Measurements from ENCODE around the gene SLAIN2. TPM values are rescaled to one million over a fixed set of nuclear protein-coding genes. Genes with fewer than 3 reads are reported as not detected.

SLAIN2 gene
- total RNA-seq, 1 donor from 2014 or later = 54.6 TPM

DNA sequence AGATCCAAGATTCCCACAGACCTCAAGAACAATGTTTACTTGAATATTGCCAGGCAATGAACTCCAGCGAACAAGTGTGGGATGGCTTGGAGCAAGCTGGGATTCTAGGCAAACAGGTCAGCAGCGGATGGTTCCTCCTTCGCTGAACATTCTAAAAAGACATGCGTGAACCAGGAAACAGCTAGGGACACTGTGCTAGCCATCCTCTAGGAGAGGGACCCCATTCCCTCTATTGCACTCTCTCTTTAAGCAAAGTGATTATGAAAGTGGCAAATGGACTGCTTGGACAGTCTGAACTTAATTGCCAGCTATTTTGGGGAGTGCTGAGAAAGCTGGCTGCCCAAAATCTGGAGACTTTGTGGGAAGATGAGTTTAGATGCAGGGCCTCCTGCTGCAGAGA lies 41.8 kb upstream of the SLAIN2 start:
- no peaks in the 10 kb centered on the region for H3K36me3 Mint-ChIP-seq (ENCODE audit: low read depth, unreplicated experiment)
- TF ChIP-seq, protein P1, sequence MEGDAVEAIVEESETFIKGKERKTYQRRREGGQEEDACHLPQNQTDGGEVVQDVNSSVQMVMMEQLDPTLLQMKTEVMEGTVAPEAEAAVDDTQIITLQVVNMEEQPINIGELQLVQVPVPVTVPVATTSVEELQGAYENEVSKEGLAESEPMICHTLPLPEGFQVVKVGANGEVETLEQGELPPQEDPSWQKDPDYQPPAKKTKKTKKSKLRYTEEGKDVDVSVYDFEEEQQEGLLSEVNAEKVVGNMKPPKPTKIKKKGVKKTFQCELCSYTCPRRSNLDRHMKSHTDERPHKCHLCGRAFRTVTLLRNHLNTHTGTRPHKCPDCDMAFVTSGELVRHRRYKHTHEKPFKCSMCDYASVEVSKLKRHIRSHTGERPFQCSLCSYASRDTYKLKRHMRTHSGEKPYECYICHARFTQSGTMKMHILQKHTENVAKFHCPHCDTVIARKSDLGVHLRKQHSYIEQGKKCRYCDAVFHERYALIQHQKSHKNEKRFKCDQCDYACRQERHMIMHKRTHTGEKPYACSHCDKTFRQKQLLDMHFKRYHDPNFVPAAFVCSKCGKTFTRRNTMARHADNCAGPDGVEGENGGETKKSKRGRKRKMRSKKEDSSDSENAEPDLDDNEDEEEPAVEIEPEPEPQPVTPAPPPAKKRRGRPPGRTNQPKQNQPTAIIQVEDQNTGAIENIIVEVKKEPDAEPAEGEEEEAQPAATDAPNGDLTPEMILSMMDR (IDR thresholded peaks at IDR 0.05; ENCODE audit: unreplicated experiment) = no peak
- no peak overlapping the region for H3K27ac Mint-ChIP-seq (ENCODE audit: unreplicated experiment)
- H3K27me3 Mint-ChIP-seq (ENCODE audit: unreplicated experiment) = peaks cover 1% of the 10 kb centered on the region
- H3K9me3 Mint-ChIP-seq (ENCODE audit: unreplicated experiment) = no peaks in the 10 kb centered on the region
- H3K4me1 Mint-ChIP-seq (ENCODE audit: unreplicated experiment) = no peaks in the 10 kb centered on the region
- no peak overlapping the region for H3K4me3 Mint-ChIP-seq (ENCODE audit: unreplicated experiment)
- no peak for DNase-seq (ENCODE audit: low spot score)

DNA sequence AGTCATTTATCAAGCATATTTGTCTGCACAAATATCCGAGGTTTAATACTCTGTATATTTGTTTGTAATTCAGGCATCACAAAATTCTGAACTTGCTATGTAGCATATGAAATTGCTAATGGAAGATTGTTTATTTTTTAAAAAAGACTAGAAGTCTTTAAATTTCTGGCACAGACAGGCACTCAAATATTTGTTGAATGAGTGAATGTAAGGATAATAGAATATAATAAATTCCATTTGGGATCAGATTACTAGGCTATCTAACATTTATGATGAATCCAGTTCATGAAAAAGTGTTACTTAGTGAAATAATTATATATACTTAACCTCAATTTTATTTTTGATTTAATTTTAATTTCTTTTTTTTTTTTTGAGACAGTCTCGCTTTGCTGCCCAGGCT lies 41.3 kb upstream of the SLAIN2 start:
- DNase-seq (ENCODE audit: low spot score) = no peak
- H3K4me3 Mint-ChIP-seq (ENCODE audit: unreplicated experiment) = no peak overlapping the region
- TF ChIP-seq, protein P1 (IDR thresholded peaks at IDR 0.05; ENCODE audit: unreplicated experiment) = no peak
- H3K4me1 Mint-ChIP-seq (ENCODE audit: unreplicated experiment) = no peaks in the 10 kb centered on the region
- no peak overlapping the region for H3K27ac Mint-ChIP-seq (ENCODE audit: unreplicated experiment)
- H3K36me3 Mint-ChIP-seq (ENCODE audit: low read depth, unreplicated experiment) = no peaks in the 10 kb centered on the region
- no peaks in the 10 kb centered on the region for H3K9me3 Mint-ChIP-seq (ENCODE audit: unreplicated experiment)
- H3K27me3 Mint-ChIP-seq (ENCODE audit: unreplicated experiment) = peaks cover 1% of the 10 kb centered on the region

DNA sequence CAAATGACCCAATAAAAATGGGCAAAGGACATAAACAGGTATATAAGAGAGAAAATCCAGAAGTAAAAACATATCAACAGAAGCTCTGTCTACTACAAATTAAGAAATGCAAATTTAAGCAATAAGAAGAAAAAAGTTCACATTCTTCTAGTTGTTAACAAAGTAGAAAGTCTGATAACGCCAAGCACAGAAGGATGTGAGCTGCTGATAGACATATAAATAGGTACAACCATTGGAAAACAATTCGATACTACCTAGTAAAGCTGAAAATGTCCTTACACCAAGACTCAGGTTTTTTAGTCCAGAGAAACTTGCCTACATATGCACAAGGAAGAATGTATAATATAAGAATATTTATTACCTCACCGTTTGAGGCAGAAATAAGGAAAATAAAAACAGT lies 35.8 kb upstream of the SLAIN2 start:
- no peaks in the 10 kb centered on the region for H3K36me3 Mint-ChIP-seq (ENCODE audit: low read depth, unreplicated experiment)
- H3K27ac Mint-ChIP-seq (ENCODE audit: unreplicated experiment) = no peak overlapping the region
- H3K27me3 Mint-ChIP-seq (ENCODE audit: unreplicated experiment) = peaks cover 1% of the 10 kb centered on the region
- H3K4me1 Mint-ChIP-seq (ENCODE audit: unreplicated experiment) = no peaks in the 10 kb centered on the region
- TF ChIP-seq, protein P1 (IDR thresholded peaks at IDR 0.05; ENCODE audit: unreplicated experiment) = no peak
- no peak overlapping the region for H3K4me3 Mint-ChIP-seq (ENCODE audit: unreplicated experiment)
- H3K9me3 Mint-ChIP-seq (ENCODE audit: unreplicated experiment) = no peaks in the 10 kb centered on the region
- DNase-seq (ENCODE audit: low spot score) = no peak

DNA sequence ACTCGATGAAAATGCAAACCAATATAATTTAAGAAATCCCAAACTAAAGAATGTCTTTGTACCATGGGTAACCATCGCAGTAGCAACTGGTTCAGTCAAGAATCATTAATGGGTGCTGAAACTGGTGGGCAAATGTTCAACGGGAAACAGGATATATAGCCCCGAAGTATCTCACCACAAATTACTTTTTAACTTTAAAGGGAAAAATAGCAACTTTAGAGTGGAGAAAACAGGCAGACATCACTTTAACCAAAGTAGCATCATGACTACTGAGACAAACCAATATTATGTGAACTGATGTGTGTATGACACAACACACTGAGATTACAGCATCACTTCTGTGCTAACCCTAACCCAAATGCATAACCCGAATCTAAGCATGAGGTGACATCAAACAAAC lies 33.8 kb upstream of the SLAIN2 start:
- H3K4me3 Mint-ChIP-seq (ENCODE audit: unreplicated experiment) = no peak overlapping the region
- no peaks in the 10 kb centered on the region for H3K27me3 Mint-ChIP-seq (ENCODE audit: unreplicated experiment)
- no peak overlapping the region for H3K27ac Mint-ChIP-seq (ENCODE audit: unreplicated experiment)
- H3K9me3 Mint-ChIP-seq (ENCODE audit: unreplicated experiment) = no peaks in the 10 kb centered on the region
- H3K36me3 Mint-ChIP-seq (ENCODE audit: low read depth, unreplicated experiment) = no peaks in the 10 kb centered on the region
- DNase-seq (ENCODE audit: low spot score) = no peak
- no peaks in the 10 kb centered on the region for H3K4me1 Mint-ChIP-seq (ENCODE audit: unreplicated experiment)
- TF ChIP-seq, protein P1 (IDR thresholded peaks at IDR 0.05; ENCODE audit: unreplicated experiment) = no peak

DNA sequence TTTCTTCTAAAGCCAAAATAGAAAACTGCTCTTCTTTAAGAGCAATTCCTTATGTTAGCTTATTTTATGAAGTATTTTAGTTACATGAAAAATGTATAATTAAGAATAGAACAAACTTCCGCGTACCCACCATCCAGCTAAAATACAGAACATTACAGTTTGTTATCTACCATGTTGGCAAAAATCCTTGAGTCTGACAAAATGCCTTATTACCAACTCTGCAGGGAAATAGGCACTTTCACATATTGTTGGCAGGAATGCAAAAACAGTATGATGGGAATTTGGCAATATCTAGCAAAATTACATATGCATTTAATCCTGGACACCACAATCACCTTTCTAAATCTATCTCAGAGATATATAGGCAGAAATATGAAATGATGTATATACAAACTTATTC lies 32.4 kb upstream of the SLAIN2 start:
- no peaks in the 10 kb centered on the region for H3K36me3 Mint-ChIP-seq (ENCODE audit: low read depth, unreplicated experiment)
- TF ChIP-seq, protein P1 (IDR thresholded peaks at IDR 0.05; ENCODE audit: unreplicated experiment) = no peak
- H3K9me3 Mint-ChIP-seq (ENCODE audit: unreplicated experiment) = no peaks in the 10 kb centered on the region
- H3K27me3 Mint-ChIP-seq (ENCODE audit: unreplicated experiment) = no peaks in the 10 kb centered on the region
- H3K27ac Mint-ChIP-seq (ENCODE audit: unreplicated experiment) = no peak overlapping the region
- no peak for DNase-seq (ENCODE audit: low spot score)
- no peak overlapping the region for H3K4me3 Mint-ChIP-seq (ENCODE audit: unreplicated experiment)
- H3K4me1 Mint-ChIP-seq (ENCODE audit: unreplicated experiment) = no peaks in the 10 kb centered on the region

Data from endothelial cell (in vitro differentiated cells).